Erythroblast (primary cell): ENCODE measurements around the gene FOXE1.

ENCODE experiments used
- GATA1 ChIP-seq: IDR thresholded peaks from 2 replicates; pipeline ENCODE4 v1.6.1; 2011; ENCODE audit warnings: low read depth, mild to moderate bottlenecking, control low read depth, low read length, moderate library complexity
- POLR2A ChIP-seq: IDR thresholded peaks from 2 replicates; pipeline ENCODE4 v1.6.1; 2011; ENCODE audit warnings: mild to moderate bottlenecking, low read length

DNA sequence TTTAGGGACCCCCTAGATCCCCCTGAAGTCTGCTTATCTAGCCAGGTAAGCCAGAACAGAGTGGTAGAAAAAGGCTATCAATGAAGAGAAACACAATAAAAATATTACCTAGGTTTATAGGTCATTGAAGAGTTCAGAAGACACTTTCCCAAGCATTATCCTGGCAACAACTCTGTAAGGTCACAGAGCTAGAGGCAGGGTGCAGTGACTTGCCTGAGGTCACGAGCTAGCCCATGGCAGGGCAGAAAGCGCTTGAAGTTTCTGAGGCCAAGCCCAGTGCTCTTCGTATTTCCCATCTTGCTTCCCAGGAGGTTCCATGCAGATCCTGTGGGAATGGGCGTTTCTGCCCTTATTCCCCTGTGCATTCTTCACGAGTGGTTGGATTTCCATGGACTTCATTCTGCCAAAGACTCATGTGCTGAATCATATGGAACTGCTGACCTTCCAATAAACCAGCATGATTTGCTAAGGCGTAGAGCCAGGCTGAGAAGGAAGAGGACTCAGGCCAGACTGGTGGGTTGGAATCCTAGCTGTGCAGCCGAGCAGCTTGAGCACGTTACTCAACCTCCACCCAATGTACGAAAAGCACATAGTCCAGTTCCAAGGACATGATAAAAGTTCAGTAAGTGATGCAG, 47.2 kb downstream of the FOXE1 start:
- TF ChIP-seq POLR2A (no peak), GATA1 (no peak)
